Activated B cell treated with CpG ODN at 0.5 μM for 24 hours (primary cell): ENCODE results near the gene ABHD8. TPM values are rescaled to one million over a fixed set of nuclear protein-coding genes. Genes with fewer than 3 reads are reported as not detected.

ENCODE experiments used
- ATAC-seq: fragments of 200-7000 bp; cut with Tn5 transposase; one replicate; pipeline ENCODE4 v1.10.0; 2021; ENCODE audit warnings: low read depth, mild to moderate bottlenecking, moderate library complexity
- CTCF ChIA-PET: fragments of 350-600 bp; sonication (Branson Sonifier 250); formaldehyde crosslinking; loops from one replicate; lab custom pipeline; 2021; ENCODE audit warnings: antibody characterized with exemption; lab: Charles Lee
- POLR2A ChIA-PET: fragments of 350-600 bp; sonication (Branson Sonifier 250); formaldehyde crosslinking; loops from one replicate; lab custom pipeline; 2021; ENCODE audit warnings: antibody characterized with exemption; lab: Charles Lee
- DNase-seq: peaks from one replicate; pipeline ENCODE4 v3.0.0; 2022
- H3K27ac Mint-ChIP-seq: one replicate; pipeline ENCODE4 v1.8.0; 2020; ENCODE audit warnings: mixed read lengths
- H3K27me3 Mint-ChIP-seq: one replicate; pipeline ENCODE4 v1.8.0; 2021; ENCODE audit warnings: mixed read lengths
- H3K36me3 Mint-ChIP-seq: one replicate; pipeline ENCODE4 v1.8.0; 2021; ENCODE audit warnings: low read depth, mixed read lengths
- H3K4me1 Mint-ChIP-seq: one replicate; pipeline ENCODE4 v1.8.0; 2021; ENCODE audit warnings: mixed read lengths
- H3K4me3 Mint-ChIP-seq: one replicate; pipeline ENCODE4 v1.8.0; 2020; ENCODE audit warnings: mild to moderate bottlenecking, mixed read lengths
- H3K9me3 Mint-ChIP-seq: one replicate; pipeline ENCODE4 v1.8.0; 2020; ENCODE audit warnings: mixed read lengths
- CTCF ChIP-seq: fragments of 200-600 bp; IDR thresholded peaks from one replicate; pipeline ENCODE4 v1.8.0; 2022; ENCODE audit warnings: antibody characterized with exemption, mild to moderate bottlenecking
- intact Hi-C: fragments of 100-400 bp; cut with micrococcal nuclease; formaldehyde crosslinking; loops from one replicate; pipeline ENCODE4 v1.15.1; 2024
- total RNA-seq: library from RNA; stranded (reverse); gene quantifications from 2 replicates; pipeline ENCODE4 v1.2.3, GENCODE V29; 2022

ABHD8 gene
- total RNA-seq, 1 donor from 2014 or later: 5.4 TPM

- Mint-ChIP-seq H3K9me3 (no peaks in the 10 kb centered on the region), H3K36me3 (no peaks in the 10 kb centered on the region), H3K4me3 (peak overlapping the region; percentile 65), H3K27me3 (no peaks in the 10 kb centered on the region), H3K27ac (no peak overlapping the region), H3K4me1 (peaks cover 13% of the 10 kb centered on the region)
- intact Hi-C loops: no loop called here
- POLR2A ChIA-PET: interaction anchor here (0.6 to 2.9 kb wide), 6 partner anchors 9 to 743 kb away, joined by 3 to 16 read pairs (median 5); partner anchors contain the start of genes OCEL1 and USE1
- ATAC-seq (no peak), DNase-seq (no peak)
- no peak for TF ChIP-seq CTCF
- CTCF ChIA-PET: interaction anchor here (1.0 kb wide), 1 partner anchor 9 kb away, joined by 3 read pairs; no protein-coding TSS in a partner anchor
These were observed 58.3 kb downstream of the ABHD8 start for GRCh38 chr19:17244618-17245534.

GRCh38 chr19:17243830-17244617, 59.2 kb downstream of the ABHD8 start:
- Mint-ChIP-seq H3K4me3 (peak overlapping the region; percentile 65), H3K27me3 (no peaks in the 10 kb centered on the region), H3K4me1 (peaks cover 13% of the 10 kb centered on the region), H3K27ac (peak overlapping the region; percentile 24), H3K9me3 (no peaks in the 10 kb centered on the region), H3K36me3 (no peaks in the 10 kb centered on the region)
- DNase-seq (no peak), ATAC-seq (no peak)
- ChIA-PET POLR2A (interaction anchor here (0.5 to 2.9 kb wide), 9 partner anchors 8 to 742 kb away, joined by 3 to 16 read pairs (median 4); partner anchors contain the start of genes OCEL1 and USE1), CTCF (interaction anchor here (1.0 kb wide), 1 partner anchor 8 kb away, joined by 3 read pairs; no protein-coding TSS in a partner anchor)
- no peak for TF ChIP-seq CTCF
- intact Hi-C loops: no loop called here

- DNase-seq: no peak
- ChIA-PET POLR2A (interaction anchor here (0.5 to 2.9 kb wide), 9 partner anchors 17 to 656 kb away, joined by 3 to 16 read pairs (median 4); partner anchors contain the start of genes OCEL1 and USE1), CTCF (no interaction called here)
- H3K4me1 Mint-ChIP-seq: peaks cover 13% of the 10 kb centered on the region
- no peak for ATAC-seq
- intact Hi-C loops: no loop called here
- peak overlapping the region; percentile 28 for H3K4me3 Mint-ChIP-seq
- no peaks in the 10 kb centered on the region for H3K9me3 Mint-ChIP-seq
- no peaks in the 10 kb centered on the region for H3K27me3 Mint-ChIP-seq
- no peak for TF ChIP-seq CTCF
- no peaks in the 10 kb centered on the region for H3K36me3 Mint-ChIP-seq
- peak overlapping the region; percentile 24 for H3K27ac Mint-ChIP-seq
These were observed 59.9 kb downstream of the ABHD8 start for GRCh38 chr19:17243211-17243829.

- no peaks in the 10 kb centered on the region for H3K9me3 Mint-ChIP-seq
- H3K27ac Mint-ChIP-seq: peak overlapping the region; percentile 37
- intact Hi-C loops: no loop called here
- ChIA-PET CTCF (no interaction called here), POLR2A (interaction anchor here (0.6 to 2.9 kb wide), 8 partner anchors 11 to 656 kb away, joined by 3 to 16 read pairs (median 4); partner anchors contain the start of genes OCEL1 and USE1)
- H3K4me1 Mint-ChIP-seq: peaks cover 13% of the 10 kb centered on the region
- ATAC-seq (no peak), DNase-seq (no peak)
- no peaks in the 10 kb centered on the region for H3K27me3 Mint-ChIP-seq
- no peaks in the 10 kb centered on the region for H3K36me3 Mint-ChIP-seq
- H3K4me3 Mint-ChIP-seq: no peak overlapping the region
- no peak for TF ChIP-seq CTCF
These were observed 60.6 kb downstream of the ABHD8 start for GRCh38 chr19:17242431-17243208.

Other genes starting within 250 kb of the ABHD8 start
- gene HAUS8, start 228.0 kb downstream of the ABHD8 start, total RNA-seq: 15.8 and 17.8 TPM in 2 replicates
- 217 and 239 TPM in 2 replicates for gene MYO9B, start 227.6 kb downstream of the ABHD8 start, total RNA-seq
- gene USE1, start 88.1 kb downstream of the ABHD8 start, total RNA-seq: 41.9 and 43.4 TPM in 2 replicates
- gene OCEL1, start 77.2 kb downstream of the ABHD8 start, total RNA-seq: 22.4 and 25.8 TPM in 2 replicates
- 4.3 and 4.6 TPM in 2 replicates for gene NR2F6, start 57.5 kb downstream of the ABHD8 start, total RNA-seq
- gene USHBP1, start 38.7 kb downstream of the ABHD8 start, total RNA-seq: 0.42 and 0.44 TPM in 2 replicates
- gene BABAM1, start 36.0 kb downstream of the ABHD8 start, total RNA-seq: 121 and 135 TPM in 2 replicates
- gene ANKLE1, start 21.5 kb downstream of the ABHD8 start, total RNA-seq: 7.9 and 9.1 TPM in 2 replicates
- gene MRPL34, start 2.4 kb upstream of the ABHD8 start, total RNA-seq: 38.2 and 46.1 TPM in 2 replicates
- 31.1 and 31.7 TPM in 2 replicates for gene DDA1, start 6.1 kb upstream of the ABHD8 start, total RNA-seq
- 2.1 and 2.2 TPM in 2 replicates for gene ANO8, start 31.4 kb upstream of the ABHD8 start, total RNA-seq
- gene GTPBP3, start 34.1 kb upstream of the ABHD8 start, total RNA-seq: 32.4 and 40.2 TPM in 2 replicates
- gene PLVAP, start 73.9 kb upstream of the ABHD8 start, total RNA-seq: 0.84 TPM in 1 of 2 replicates, not detected in the other
- 1.7 and 3.9 TPM in 2 replicates for gene CCDC194, start 90.8 kb upstream of the ABHD8 start, total RNA-seq
- gene BST2, start 102.2 kb upstream of the ABHD8 start, total RNA-seq: 120 and 121 TPM in 2 replicates
- 22.8 and 23.3 TPM in 2 replicates for gene MVB12A, start 116.6 kb upstream of the ABHD8 start, total RNA-seq
- gene TMEM221, start 145.2 kb upstream of the ABHD8 start, total RNA-seq: not detected in 2 replicates
- not detected in 2 replicates for gene NXNL1, start 157.5 kb upstream of the ABHD8 start, total RNA-seq
- 4.3 and 4.6 TPM in 2 replicates for gene SLC27A1, start 167.1 kb upstream of the ABHD8 start, total RNA-seq
- 107 and 111 TPM in 2 replicates for gene PGLS, start 208.2 kb upstream of the ABHD8 start, total RNA-seq